ENCODE data around the gene STRIT1.

DNA sequence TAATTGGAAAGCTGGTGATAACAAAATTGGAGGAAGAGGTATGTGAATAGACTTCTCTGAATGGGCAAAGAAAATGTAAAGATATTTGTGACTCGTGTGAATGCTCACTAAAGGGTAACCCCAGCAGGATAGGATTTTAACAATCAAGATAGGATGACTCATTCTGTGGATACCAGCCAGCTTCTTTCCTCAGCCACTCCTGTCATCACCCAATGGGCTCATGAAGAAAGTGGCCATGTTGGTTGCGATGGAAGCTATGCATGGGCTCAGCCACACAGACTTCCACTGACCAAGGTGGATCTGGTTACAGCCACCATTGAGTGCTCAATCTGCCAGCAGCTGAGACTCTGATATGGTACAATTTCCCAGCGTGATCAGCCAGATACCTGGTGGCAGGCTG, 40.9 kb downstream of the STRIT1 start:
- no peak for TF ChIP-seq LEF1 (IDR thresholded peaks at IDR 0.05; ENCODE audit: borderline replicate concordance)
- no peak for TF ChIP-seq SP1 (IDR thresholded peaks at IDR 0.05)

Measured in HEK293T (cell line).